HepG2 (cell line): ENCODE measurements around the gene PARP16. TPM values are rescaled to one million over a fixed set of nuclear protein-coding genes. Genes with fewer than 3 reads are reported as not detected.
A peak's percentile ranks its signal among the peaks of the same experiment; 100 is the strongest.

Experiments used
- AKAP8 ChIP-seq: sonication (generic); formaldehyde crosslinking; IDR thresholded peaks from 2 replicates; pipeline ENCODE4 v1.5.1; 2020; ENCODE audit warnings: mild to moderate bottlenecking, missing genetic modification reagents
- BRF2 ChIP-seq: sonication (generic); formaldehyde crosslinking; IDR thresholded peaks from 2 replicates; pipeline ENCODE4 v1.8.1; 2022; ENCODE audit warnings: mild to moderate bottlenecking, missing genetic modification reagents
- FOXJ3 ChIP-seq: sonication (generic); formaldehyde crosslinking; IDR thresholded peaks from 2 replicates; pipeline ENCODE4 v1.4.0; 2020; ENCODE audit warnings: missing genetic modification reagents, mild to moderate bottlenecking, borderline replicate concordance
- GATAD1 ChIP-seq: IDR thresholded peaks from 2 replicates; pipeline ENCODE4 v1.6.1; 2016; ENCODE audit warnings: missing genetic modification reagents, missing compliant biosample characterization
- MAF1 ChIP-seq: sonication (generic); formaldehyde crosslinking; IDR thresholded peaks from 2 replicates; pipeline ENCODE4 v1.5.0; 2020; ENCODE audit warnings: missing genetic modification reagents, borderline replicate concordance
- MIXL1 ChIP-seq: IDR thresholded peaks from 2 replicates; pipeline ENCODE4 v1.6.1; 2016
- MXI1 ChIP-seq: IDR thresholded peaks from 3 replicates; pipeline ENCODE4 v1.6.1; 2012; ENCODE audit warnings: low read depth, low read length, inconsistent platforms, borderline replicate concordance
- NCOA5 ChIP-seq: sonication (generic); formaldehyde crosslinking; IDR thresholded peaks from 2 replicates; pipeline ENCODE4 v1.4.0; 2020; ENCODE audit warnings: missing genetic modification reagents
- NFIC ChIP-seq: IDR thresholded peaks from 2 replicates; pipeline ENCODE4 v1.6.1; 2012; ENCODE audit warnings: mild to moderate bottlenecking, low read length, inconsistent platforms
- NR2F6 ChIP-seq, 2 experiments: IDR thresholded peaks; 2 replicates each; pipeline ENCODE4 v1.6.1; 2016; ENCODE audit warnings: antibody characterized with exemption in 1 of 2, mild to moderate bottlenecking in 1 of 2
- SAP130 ChIP-seq: IDR thresholded peaks from 2 replicates; pipeline ENCODE4 v1.6.1; 2016; ENCODE audit warnings: low read depth
- SRSF9 ChIP-seq: fragments of 200-400 bp; formaldehyde crosslinking; IDR thresholded peaks from 2 replicates; pipeline ENCODE4 v1.6.1; 2018; ENCODE audit warnings: borderline replicate concordance, mild to moderate bottlenecking, low read depth, low read length; ENCODE audit not compliant: insufficient read depth, poor library complexity, severe bottlenecking
- THAP11 ChIP-seq: IDR thresholded peaks from 2 replicates; pipeline ENCODE4 v1.6.1; 2016; ENCODE audit warnings: missing biosample characterization, missing genetic modification reagents
- THAP7 ChIP-seq: sonication (generic); formaldehyde crosslinking; IDR thresholded peaks from 2 replicates; pipeline ENCODE4 v1.8.1; 2023; ENCODE audit warnings: mild to moderate bottlenecking, missing genetic modification reagents
- ZBTB21 ChIP-seq: sonication (generic); formaldehyde crosslinking; IDR thresholded peaks from 2 replicates; pipeline ENCODE4 v1.4.0; 2020; ENCODE audit warnings: missing genetic modification reagents
- ZFP91 ChIP-seq: sonication (generic); formaldehyde crosslinking; IDR thresholded peaks from 2 replicates; pipeline ENCODE4 v1.9.0; 2022; ENCODE audit warnings: missing genetic modification reagents, mild to moderate bottlenecking, borderline replicate concordance
- ZNF484 ChIP-seq: sonication (generic); formaldehyde crosslinking; IDR thresholded peaks from 2 replicates; pipeline ENCODE4 v1.5.1; 2020; ENCODE audit warnings: mild to moderate bottlenecking, low read depth, missing genetic modification reagents, borderline replicate concordance
- ZNF616 ChIP-seq: sonication (generic); formaldehyde crosslinking; IDR thresholded peaks from 2 replicates; pipeline ENCODE4 v1.5.0; 2020; ENCODE audit warnings: low read depth, mild to moderate bottlenecking, missing genetic modification reagents
- ZNF678 ChIP-seq: sonication (generic); formaldehyde crosslinking; IDR thresholded peaks from 2 replicates; pipeline ENCODE4 v1.4.0; 2020; ENCODE audit warnings: mild to moderate bottlenecking, missing genetic modification reagents
- ZNF800 ChIP-seq: sonication (generic); formaldehyde crosslinking; IDR thresholded peaks from 2 replicates; pipeline ENCODE4 v1.4.0; 2020; ENCODE audit warnings: missing genetic modification reagents
- ZZZ3 ChIP-seq: sonication (generic); formaldehyde crosslinking; IDR thresholded peaks from 2 replicates; pipeline ENCODE4 v1.4.0; 2020; ENCODE audit warnings: missing genetic modification reagents, mild to moderate bottlenecking, borderline replicate concordance
- polyA plus RNA-seq, 8 experiments: library from polyadenylated mRNA; depleted of rRNA in 3 of 8; stranded (reverse) in 7 of 8; unstranded in 1 of 8; fragments of >200 nt; fragmentation: Illumina TruSeq in 4 of 8; extraction: Trizol in 4 of 8; gene quantifications; 2 replicates each; pipeline versions ENCODE4 v1.2.1 to v1.2.3, GENCODE V29; 2011 to 2016; ENCODE audit warnings: low read depth in 4 of 8, missing spikeins in 1 of 8, mixed read lengths in 1 of 8; ENCODE audit not compliant: insufficient read depth in 1 of 8
- total RNA-seq, 5 experiments: library from RNA; depleted of rRNA; stranded (reverse); fragments of >200 nt; fragmentation: Illumina TruSeq; extraction: Trizol; gene quantifications; 2 replicates each; pipeline ENCODE4 v1.2.3, GENCODE V29; 2016; ENCODE audit warnings: low read depth in 1 of 5
- TF ChIP-seq, protein P1 (sequence below): sonication (generic); formaldehyde crosslinking; IDR thresholded peaks from 2 replicates; pipeline ENCODE4 v1.4.0; 2020; ENCODE audit warnings: mild to moderate bottlenecking, missing genetic modification reagents

PARP16 gene
- total and polyA plus RNA-seq, 2 of the 13 experiments (the other 11 are each of a cell fraction or from before 2014, with no cell fraction given) = 6.8 to 7.6 TPM

- TF ChIP-seq BRF2 (CRISPR knock-in tag) (no peak; the same call in 1 of the 2 replicates), NFIC (peak; percentile 88; the same call in 1 of the 2 replicates), ZZZ3 (CRISPR knock-in tag) (no peak), NR2F6 (IDR thresholded peaks at IDR 0.05) (peak; percentile 97), NR2F6 (CRISPR knock-in tag; IDR thresholded peaks at IDR 0.05) (peak; percentile 87), SAP130 (CRISPR knock-in tag) (no peak), SRSF9 (no peak), ZBTB21 (CRISPR knock-in tag) (no peak), ZFP91 (no peak), ZNF678 (CRISPR knock-in tag) (no peak), ZNF800 (CRISPR knock-in tag) (no peak), THAP7 (no peak), NCOA5 (CRISPR knock-in tag) (no peak), ZNF484 (no peak), MXI1 (no peak), GATAD1 (no peak), THAP11 (CRISPR knock-in tag) (peak; percentile 41; the same call in 1 of the 2 replicates), ZNF616 (CRISPR knock-in tag) (no peak), AKAP8 (CRISPR knock-in tag) (no peak), MAF1 (CRISPR knock-in tag) (no peak), MIXL1 (peak; percentile 84; the same call in 1 of the 2 replicates), FOXJ3 (CRISPR knock-in tag) (no peak)
- TF ChIP-seq, protein P1, sequence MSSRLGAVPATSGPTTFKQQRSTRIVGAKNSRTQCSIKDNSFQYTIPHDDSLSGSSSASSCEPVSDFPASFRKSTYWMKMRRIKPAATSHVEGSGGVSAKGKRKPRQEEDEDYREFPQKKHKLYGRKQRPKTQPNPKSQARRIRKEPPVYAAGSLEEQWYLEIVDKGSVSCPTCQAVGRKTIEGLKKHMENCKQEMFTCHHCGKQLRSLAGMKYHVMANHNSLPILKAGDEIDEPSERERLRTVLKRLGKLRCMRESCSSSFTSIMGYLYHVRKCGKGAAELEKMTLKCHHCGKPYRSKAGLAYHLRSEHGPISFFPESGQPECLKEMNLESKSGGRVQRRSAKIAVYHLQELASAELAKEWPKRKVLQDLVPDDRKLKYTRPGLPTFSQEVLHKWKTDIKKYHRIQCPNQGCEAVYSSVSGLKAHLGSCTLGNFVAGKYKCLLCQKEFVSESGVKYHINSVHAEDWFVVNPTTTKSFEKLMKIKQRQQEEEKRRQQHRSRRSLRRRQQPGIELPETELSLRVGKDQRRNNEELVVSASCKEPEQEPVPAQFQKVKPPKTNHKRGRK = no peak
These were observed 25.8 kb upstream of the PARP16 start (continued) for GRCh38 chr15:65312400-65312916.
